Transverse colon (tissue), 4 donors: ENCODE measurements around the gene HELZ.

Experiments
- CTCF ChIP-seq, 5 experiments: fragments of 200-600 bp in 3 of 5; fragments of 450-650 bp in 2 of 5; sonication (generic) in 3 of 5; IDR thresholded peaks; 1 replicate in 2 of 5; 2 replicates in 3 of 5; pipeline ENCODE4 v1.5.1; 2016 to 2017; ENCODE audit warnings: antibody characterized with exemption in 5 of 5, inconsistent platforms in 3 of 5, mild to moderate bottlenecking in 2 of 5, moderate library complexity in 1 of 5
- EP300 ChIP-seq: sonication (generic); formaldehyde crosslinking; IDR thresholded peaks from one replicate; pipeline ENCODE4 v1.6.1; 2017; ENCODE audit warnings: antibody characterized with exemption, low read depth
- POLR2A ChIP-seq: fragments of 450-650 bp; IDR thresholded peaks from one replicate; pipeline ENCODE4 v1.6.1; 2016; ENCODE audit warnings: antibody characterized with exemption, mild to moderate bottlenecking, moderate library complexity
- POLR2AphosphoS5 ChIP-seq, 3 donors: sonication (generic); formaldehyde crosslinking; IDR thresholded peaks; one replicate each; pipeline ENCODE4 v1.6.1; 2016; ENCODE audit warnings: antibody characterized with exemption in 3 of 3

GRCh38 chr17:67194134-67194533 is 50.9 kb downstream of the HELZ start:
- TF ChIP-seq CTCF (IDR thresholded peaks at IDR 0.05) (no peak), POLR2AphosphoS5 (IDR thresholded peaks at IDR 0.05) (no peak), POLR2A (no peak), EP300 (no peak)
